ENCODE measurements around the gene FZD7. TPM values are rescaled to one million over a fixed set of nuclear protein-coding genes. Genes with fewer than 3 reads are reported as not detected.

The FZD7 gene
- total RNA-seq, 1 experiment from 2014 or later = 302 TPM

- peaks cover 30 to 31% of the 10 kb centered on the region in 2 experiments for H3K4me1 Mint-ChIP-seq
- Histone ChIP-seq H2BK20ac (ENCODE audit: low read depth, low read length, poor library complexity, severe bottlenecking) (no peak overlapping the region), H2AFZ (ENCODE audit: low read length) (no peak overlapping the region), H3K79me1 (ENCODE audit: insufficient read depth, low read depth, low read length, poor library complexity, severe bottlenecking) (no peaks in the 10 kb centered on the region), H2BK120ac (ENCODE audit: low read depth, low read length, poor library complexity, severe bottlenecking) (no peak overlapping the region), H3K4ac (ENCODE audit: low read depth, low read length) (no peak overlapping the region), H3K79me2 (ENCODE audit: insufficient read depth, low read length) (no peaks in the 10 kb centered on the region), H4K5ac (ENCODE audit: insufficient read length, low read depth, low read length) (no peak overlapping the region), H3K23ac (ENCODE audit: insufficient read length, low read depth, low read length) (no peak overlapping the region), H2BK5ac (ENCODE audit: insufficient read length, low read length) (no peak overlapping the region), H3K4me2 (ENCODE audit: insufficient read depth, insufficient read length, low read length) (no peak overlapping the region), H3K9me3 (ENCODE audit: control insufficient read depth, low read depth, low read length) (no peaks in the 10 kb centered on the region), H3K23me2 (ENCODE audit: insufficient read length, low read depth, low read length, poor library complexity, severe bottlenecking) (no peaks in the 10 kb centered on the region), H4K8ac (replicated peaks; ENCODE audit: insufficient read length, low read depth, low read length) (no peak overlapping the region), H3K27ac (ENCODE audit: insufficient read length, low read depth, low read length) (no peak overlapping the region), H3K27me3 (ENCODE audit: insufficient read depth, low read length) (no peaks in the 10 kb centered on the region), H3T11ph (ENCODE audit: low read length) (no peak overlapping the region), H2BK12ac (ENCODE audit: insufficient read length, low read depth, low read length) (no peak overlapping the region), H4K20me1 (ENCODE audit: control insufficient read depth, insufficient read depth, insufficient read length) (no peaks in the 10 kb centered on the region), H3K4me1 (ENCODE audit: insufficient read depth, low read length) (peaks cover 3% of the 10 kb centered on the region; the same call in 1 of the 2 replicates), H3K56ac (ENCODE audit: insufficient read length, low read depth, low read length) (no peak overlapping the region), H3K18ac (ENCODE audit: insufficient read length, low read depth, low read length) (no peak overlapping the region), H2AK5ac (ENCODE audit: insufficient read length, low read length) (no peak overlapping the region), H2BK15ac (ENCODE audit: low read depth, low read length) (no peak overlapping the region), H4K91ac (ENCODE audit: insufficient read length, low read depth, low read length) (no peak overlapping the region), H3K14ac (ENCODE audit: insufficient read depth, low read length) (no peak overlapping the region), H3K9ac (ENCODE audit: extremely low read depth, insufficient read length, low read length) (no peak overlapping the region)
- H3K27me3 Mint-ChIP-seq (ENCODE audit: low read depth) = no peaks in the 10 kb centered on the region; the same call in 1 of the 2 replicates
- TF ChIP-seq, protein P1, sequence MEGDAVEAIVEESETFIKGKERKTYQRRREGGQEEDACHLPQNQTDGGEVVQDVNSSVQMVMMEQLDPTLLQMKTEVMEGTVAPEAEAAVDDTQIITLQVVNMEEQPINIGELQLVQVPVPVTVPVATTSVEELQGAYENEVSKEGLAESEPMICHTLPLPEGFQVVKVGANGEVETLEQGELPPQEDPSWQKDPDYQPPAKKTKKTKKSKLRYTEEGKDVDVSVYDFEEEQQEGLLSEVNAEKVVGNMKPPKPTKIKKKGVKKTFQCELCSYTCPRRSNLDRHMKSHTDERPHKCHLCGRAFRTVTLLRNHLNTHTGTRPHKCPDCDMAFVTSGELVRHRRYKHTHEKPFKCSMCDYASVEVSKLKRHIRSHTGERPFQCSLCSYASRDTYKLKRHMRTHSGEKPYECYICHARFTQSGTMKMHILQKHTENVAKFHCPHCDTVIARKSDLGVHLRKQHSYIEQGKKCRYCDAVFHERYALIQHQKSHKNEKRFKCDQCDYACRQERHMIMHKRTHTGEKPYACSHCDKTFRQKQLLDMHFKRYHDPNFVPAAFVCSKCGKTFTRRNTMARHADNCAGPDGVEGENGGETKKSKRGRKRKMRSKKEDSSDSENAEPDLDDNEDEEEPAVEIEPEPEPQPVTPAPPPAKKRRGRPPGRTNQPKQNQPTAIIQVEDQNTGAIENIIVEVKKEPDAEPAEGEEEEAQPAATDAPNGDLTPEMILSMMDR (conservative IDR thresholded peaks at IDR 0.05) = no peak
- WGBS (ENCODE audit: extremely low coverage, insufficient read length, low lambda C conversion rate) = no CpG with 5 or more reads among the region's 5 CpGs
- DNase-seq = no peak
- no peaks in the 10 kb centered on the region for H3K36me3 Mint-ChIP-seq (ENCODE audit: insufficient read depth in 1 of 3, low read depth in 3 of 3)
- H3K9me3 Mint-ChIP-seq = no peaks in the 10 kb centered on the region
- peak overlapping the region in 1 of 3 experiments; percentile 2; a peak in 1 of 7 replicates for H3K27ac Mint-ChIP-seq
- no peak overlapping the region for H3K4me3 Mint-ChIP-seq
These were observed 17.0 kb upstream of the FZD7 start for GRCh38 chr2:202016579-202017227.

All from H9 (cell line).